WI38 (cell line): ENCODE results near the gene GABRR1.

Experiments
- H3K4me3 ChIP-seq: 2 replicates; pipeline ENCODE4 v1.5.1; 2011; ENCODE audit warnings: low read depth, mild to moderate bottlenecking, control low read depth, low read length
- CTCF ChIP-seq: IDR thresholded peaks from 2 replicates; pipeline ENCODE4 v1.5.1; 2012; ENCODE audit warnings: low read depth, mild to moderate bottlenecking, control low read depth, low read length

GABRR1 gene

GRCh38 chr6:89205819-89206218 lies 11.3 kb downstream of the GABRR1 start:
- H3K4me3 ChIP-seq = no peak overlapping the region
- no peak for TF ChIP-seq CTCF

DNA sequence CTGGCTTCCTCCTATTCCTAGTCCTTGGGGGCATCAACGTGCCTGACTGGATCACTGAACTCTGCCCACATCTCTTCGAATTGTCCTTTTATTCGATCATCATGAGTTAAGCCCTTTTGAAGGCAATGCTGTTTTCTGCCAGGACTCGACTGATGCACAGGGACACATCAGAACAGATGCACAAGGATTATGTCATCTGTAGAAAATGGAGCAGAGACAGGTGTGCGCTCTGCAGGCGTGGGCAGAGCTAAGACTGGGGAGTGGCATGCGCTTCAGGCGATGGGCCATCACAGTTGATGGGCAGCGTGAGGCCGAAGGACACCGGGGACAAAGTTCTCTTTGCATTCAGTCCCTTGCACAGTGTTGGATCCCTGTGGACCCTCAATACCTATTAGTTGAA lies 13.1 kb downstream of the GABRR1 start:
- no peak for TF ChIP-seq CTCF
- H3K4me3 ChIP-seq = no peak overlapping the region

- no peak overlapping the region for H3K4me3 ChIP-seq
- no peak for TF ChIP-seq CTCF
Measured at GRCh38 chr6:89200706-89201215, 16.4 kb downstream of the GABRR1 start.

DNA sequence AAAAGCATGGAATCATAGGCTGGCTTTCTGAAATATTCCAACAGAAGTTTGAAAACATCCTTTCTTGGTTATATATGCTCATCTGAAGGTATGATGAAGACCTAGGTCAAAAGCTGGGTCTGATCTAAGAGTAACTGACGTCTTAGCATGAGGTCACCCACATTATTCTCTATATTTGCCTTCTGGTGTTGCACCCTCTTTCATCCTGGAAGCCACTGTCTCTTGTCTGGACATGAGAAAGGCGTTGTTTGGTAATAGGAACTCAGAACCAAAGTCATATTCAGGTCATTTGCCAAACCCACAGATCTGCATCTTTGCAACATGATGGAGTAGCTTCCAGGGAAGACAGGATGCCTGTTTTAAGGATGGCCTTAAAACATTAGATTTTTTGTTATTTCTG lies 17.6 kb downstream of the GABRR1 start:
- H3K4me3 ChIP-seq = no peak overlapping the region
- no peak for TF ChIP-seq CTCF

GRCh38 chr6:89198235-89198634 lies 18.9 kb downstream of the GABRR1 start:
- TF ChIP-seq CTCF = no peak
- no peak overlapping the region for H3K4me3 ChIP-seq

DNA sequence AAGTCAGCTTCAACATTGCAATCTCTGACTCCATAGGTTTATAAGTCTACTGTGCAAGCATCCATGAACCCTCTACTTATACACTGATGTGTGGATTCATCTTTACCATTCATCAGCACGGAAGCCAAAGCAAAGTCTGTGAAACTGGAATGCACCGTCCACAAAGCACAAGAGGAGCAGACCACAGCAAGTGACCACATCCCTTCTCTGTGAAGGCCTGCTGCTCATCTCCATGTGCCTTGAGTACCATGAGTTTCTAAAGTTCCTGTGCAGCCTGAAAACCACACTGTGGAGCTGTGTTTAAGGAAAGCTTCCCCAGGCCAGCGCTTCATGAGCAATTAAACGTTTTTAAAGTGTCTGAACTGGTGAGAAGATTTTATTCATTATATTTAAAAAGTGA lies 20.0 kb downstream of the GABRR1 start:
- H3K4me3 ChIP-seq = no peak overlapping the region
- TF ChIP-seq CTCF = no peak

DNA sequence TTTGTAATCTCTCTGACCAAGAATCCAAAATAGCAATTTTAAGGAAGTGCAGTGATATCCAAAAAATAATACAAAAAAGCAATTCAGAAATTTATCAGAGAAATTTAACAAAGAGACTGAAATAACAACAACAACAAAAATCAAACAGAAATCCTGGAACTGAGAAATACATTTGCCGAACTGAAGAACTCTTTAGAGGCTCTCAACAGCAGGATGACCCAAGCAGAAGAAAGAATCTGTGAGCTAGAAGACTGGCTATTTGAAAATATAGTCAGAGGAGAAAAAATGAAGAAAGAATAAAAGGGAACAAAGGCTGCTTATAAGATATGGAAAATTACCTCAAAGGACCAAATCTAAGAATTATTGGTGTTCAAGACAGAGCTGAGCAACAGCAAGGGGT lies 22.6 kb downstream of the GABRR1 start:
- H3K4me3 ChIP-seq = no peak overlapping the region
- no peak for TF ChIP-seq CTCF
